Common myeloid progenitor, CD34-positive (primary cell): ENCODE results near the gene GRID2.

Source experiments
- CTCF ChIA-PET: fragments of 350-600 bp; sonication (Branson Sonifier 250); formaldehyde crosslinking; loops from one replicate; lab custom pipeline; 2021; ENCODE audit warnings: antibody characterized with exemption; lab: Charles Lee
- POLR2A ChIA-PET: fragments of 350-600 bp; sonication (Branson Sonifier 250); formaldehyde crosslinking; loops from one replicate; lab custom pipeline; 2021; ENCODE audit warnings: antibody characterized with exemption; lab: Charles Lee
- DNase-seq, 3 donors: peaks; one replicate each; pipeline versions ENCODE4 v3.0.0 to v3.0.0-alpha.2; 2013
- H3K27ac ChIP-seq, 2 experiments: 1 replicate in 1 of 2; 2 replicates in 1 of 2; pipeline ENCODE4 v1.7.0; 2013; ENCODE audit warnings: inconsistent platforms in 2 of 2, low read length in 2 of 2, mild to moderate bottlenecking in 2 of 2, low read depth in 1 of 2, moderate library complexity in 1 of 2; ENCODE audit not compliant: severe bottlenecking in 2 of 2, insufficient read depth in 1 of 2, poor library complexity in 1 of 2
- H3K27me3 ChIP-seq, 5 experiments: replicated peaks in 2 of 5; 1 replicate in 3 of 5; 2 replicates in 2 of 5; pipeline versions ENCODE4 v1.6.1 to v1.7.0; 2013; ENCODE audit warnings: low read length in 4 of 5, mild to moderate bottlenecking in 2 of 5, moderate library complexity in 2 of 5, inconsistent platforms in 1 of 5; ENCODE audit not compliant: insufficient read depth in 5 of 5, control insufficient read depth in 4 of 5
- H3K36me3 ChIP-seq, 4 experiments: 1 replicate in 2 of 4; 2 replicates in 2 of 4; pipeline versions ENCODE4 v1.6.1 to v1.7.0; 2013; ENCODE audit warnings: low read length in 3 of 4, control low read depth in 1 of 4, mild to moderate bottlenecking in 1 of 4; ENCODE audit not compliant: control insufficient read depth in 4 of 4, insufficient read depth in 4 of 4
- H3K4me1 ChIP-seq, 4 experiments: 1 replicate in 3 of 4; 2 replicates in 1 of 4; pipeline versions ENCODE4 v1.6.1 to v1.7.1; 2013; ENCODE audit warnings: low read length in 3 of 4, mild to moderate bottlenecking in 3 of 4, control low read depth in 1 of 4, inconsistent platforms in 1 of 4, moderate library complexity in 1 of 4; ENCODE audit not compliant: control insufficient read depth in 4 of 4, insufficient read depth in 4 of 4; ENCODE audit errors: control extremely low read depth in 1 of 4
- H3K4me3 ChIP-seq, 7 experiments: 1 replicate in 4 of 7; 2 replicates in 3 of 7; pipeline versions ENCODE4 v1.5.1 to v1.7.0; 2013; ENCODE audit warnings: mild to moderate bottlenecking in 7 of 7, low read length in 6 of 7, moderate library complexity in 6 of 7, inconsistent platforms in 2 of 7, low read depth in 2 of 7, control low read depth in 1 of 7; ENCODE audit not compliant: insufficient read depth in 4 of 7, control insufficient read depth in 1 of 7; ENCODE audit errors: extremely low read depth in 1 of 7
- H3K9me3 ChIP-seq, 5 experiments: 1 replicate in 4 of 5; 2 replicates in 1 of 5; pipeline versions ENCODE4 v1.6.1 to v1.7.1; 2013; ENCODE audit warnings: low read length in 4 of 5, mild to moderate bottlenecking in 2 of 5, inconsistent platforms in 1 of 5, low read depth in 1 of 5, moderate library complexity in 1 of 5; ENCODE audit not compliant: control insufficient read depth in 4 of 5, insufficient read depth in 2 of 5; ENCODE audit errors: control extremely low read depth in 1 of 5
- WGBS: methylation state at CpG from one replicate; pipeline ENCODE4 v1.1.5; 2013; ENCODE audit not compliant: insufficient coverage; 5-methylcytosine and 5-hydroxymethylcytosine counted together

The GRID2 gene

GRCh38 chr4:92461732-92462131, 158.0 kb downstream of the GRID2 start:
- ChIA-PET POLR2A (no interaction called here), CTCF (no interaction called here)
- Histone ChIP-seq H3K9me3 (no peaks in the 10 kb centered on the region), H3K4me1 (no peaks in the 10 kb centered on the region), H3K27ac (no peak overlapping the region), H3K27me3 (no peaks in the 10 kb centered on the region), H3K4me3 (no peak overlapping the region), H3K36me3 (no peaks in the 10 kb centered on the region)
- no peak for DNase-seq
- no CpG with 5 or more reads among the region's 1 CpG for WGBS

GRCh38 chr4:92477298-92477697, 173.5 kb downstream of the GRID2 start:
- CTCF ChIA-PET, result no interaction called here
- no peaks in the 10 kb centered on the region for H3K36me3 ChIP-seq
- no CpG with 5 or more reads among the region's 1 CpG for WGBS
- POLR2A ChIA-PET, result no interaction called here
- H3K4me1 ChIP-seq, result no peaks in the 10 kb centered on the region
- no peak for DNase-seq
- H3K27me3 ChIP-seq, result no peaks in the 10 kb centered on the region
- no peaks in the 10 kb centered on the region for H3K9me3 ChIP-seq
- H3K4me3 ChIP-seq, result no peak overlapping the region
- no peak overlapping the region for H3K27ac ChIP-seq

- POLR2A ChIA-PET, result no interaction called here
- DNase-seq, result no peak
Observed at GRCh38 chr4:92483341-92483740, 179.6 kb downstream of the GRID2 start.

GRCh38 chr4:92488496-92488895, 184.7 kb downstream of the GRID2 start:
- WGBS, result 50% methylated on average over 1 of the region's 1 CpG
- CTCF ChIA-PET, result no interaction called here
- Histone ChIP-seq H3K27ac (no peak overlapping the region), H3K36me3 (no peaks in the 10 kb centered on the region), H3K27me3 (no peaks in the 10 kb centered on the region), H3K4me1 (no peaks in the 10 kb centered on the region), H3K4me3 (no peak overlapping the region), H3K9me3 (no peaks in the 10 kb centered on the region)
- POLR2A ChIA-PET, result no interaction called here
- no peak for DNase-seq

More at GRCh38 chr4:92483341-92483740, 179.6 kb downstream of the GRID2 start:
- 93% methylated on average over 3 of the region's 3 CpGs for WGBS
- no peaks in the 10 kb centered on the region for H3K36me3 ChIP-seq
- H3K9me3 ChIP-seq, result no peaks in the 10 kb centered on the region
- no peak overlapping the region for H3K4me3 ChIP-seq
- H3K4me1 ChIP-seq, result no peaks in the 10 kb centered on the region
- H3K27me3 ChIP-seq, result no peaks in the 10 kb centered on the region
- no peak overlapping the region for H3K27ac ChIP-seq
- CTCF ChIA-PET, result no interaction called here

GRCh38 chr4:92497141-92497540, 193.4 kb downstream of the GRID2 start:
- no peak for DNase-seq
- POLR2A ChIA-PET, result no interaction called here
- Histone ChIP-seq H3K9me3 (no peaks in the 10 kb centered on the region), H3K4me3 (no peak overlapping the region), H3K27me3 (peaks cover 0 to 2% (median 0%) of the 10 kb centered on the region in 5 experiments), H3K27ac (no peak overlapping the region), H3K36me3 (no peaks in the 10 kb centered on the region), H3K4me1 (no peaks in the 10 kb centered on the region)
- CTCF ChIA-PET, result no interaction called here
- WGBS, result no CpG with 5 or more reads among the region's 1 CpG

- DNase-seq, result no peak
- H3K9me3 ChIP-seq, result no peaks in the 10 kb centered on the region
- H3K27ac ChIP-seq, result no peak overlapping the region
- no peaks in the 10 kb centered on the region for H3K4me1 ChIP-seq
- WGBS, result no CpG with 5 or more reads among the region's 2 CpGs
- no peak overlapping the region for H3K4me3 ChIP-seq
- ChIA-PET POLR2A (no interaction called here), CTCF (no interaction called here)
- peaks cover 0 to 2% (median 0%) of the 10 kb centered on the region in 5 experiments for H3K27me3 ChIP-seq
- no peaks in the 10 kb centered on the region for H3K36me3 ChIP-seq
Observed at GRCh38 chr4:92501456-92501855, 197.7 kb downstream of the GRID2 start.

- no peaks in the 10 kb centered on the region for H3K36me3 ChIP-seq
- H3K27ac ChIP-seq, result no peak overlapping the region
- no peak overlapping the region for H3K4me3 ChIP-seq
- H3K27me3 ChIP-seq, result no peaks in the 10 kb centered on the region
- POLR2A ChIA-PET, result no interaction called here
- DNase-seq, result no peak
- H3K9me3 ChIP-seq, result peaks cover 0 to 2% (median 0%) of the 10 kb centered on the region in 5 experiments
- CTCF ChIA-PET, result no interaction called here
- no peaks in the 10 kb centered on the region for H3K4me1 ChIP-seq
Observed at GRCh38 chr4:92506933-92507332, 203.2 kb downstream of the GRID2 start.
